CD1c-positive myeloid dendritic cell (primary cell): ENCODE results near the gene ADAM11.
"Not testable (repeated sequence)": the region's sequence is repeated elsewhere in the genome, so short reads cannot be mapped to it uniquely, and the experiment has no call there.

Experiments
- DNase-seq: peaks from one replicate; pipeline ENCODE4 v3.0.0-alpha.2; 2016; ENCODE audit errors: extremely low spot score

ADAM11 gene

DNA sequence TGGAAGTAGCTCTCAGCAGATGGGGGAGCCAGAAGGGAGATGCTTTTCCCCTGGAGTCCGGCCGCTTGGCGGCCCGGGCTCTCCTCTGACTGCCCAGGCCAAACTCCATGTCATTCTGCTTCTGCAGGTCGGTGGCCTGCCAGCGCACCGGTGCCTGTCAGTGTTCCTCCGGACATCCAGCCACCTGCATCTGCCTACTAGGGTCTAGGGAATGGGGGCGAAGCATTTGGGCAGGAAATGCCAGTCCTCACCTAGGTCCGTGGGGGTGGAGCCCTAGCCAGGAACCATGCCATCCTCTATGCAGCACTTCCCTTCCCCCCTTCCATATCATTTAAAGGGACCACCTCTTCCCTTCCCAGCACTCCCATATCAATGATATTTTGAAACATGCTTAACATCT lies 37.1 kb downstream of the ADAM11 start:
- DNase-seq = no peak

DNA sequence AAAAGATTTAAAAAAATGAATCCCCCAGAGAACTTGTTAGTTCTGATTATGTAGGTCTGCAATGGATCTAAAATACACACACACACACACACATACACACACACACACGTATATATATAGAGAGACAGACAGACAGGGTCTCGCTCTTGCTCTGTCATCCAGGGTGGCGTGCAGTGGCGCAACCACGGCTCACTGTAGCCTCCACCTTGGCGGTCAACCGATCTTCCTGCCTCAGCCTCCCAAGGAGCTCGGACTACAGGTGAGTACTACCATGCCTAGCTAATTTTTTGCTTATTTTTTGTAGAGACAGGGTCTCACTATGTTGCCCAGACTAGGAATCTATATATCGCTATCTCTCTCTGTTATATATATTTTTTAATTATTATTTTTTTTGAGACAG lies 37.9 kb downstream of the ADAM11 start:
- DNase-seq = no peak

DNA sequence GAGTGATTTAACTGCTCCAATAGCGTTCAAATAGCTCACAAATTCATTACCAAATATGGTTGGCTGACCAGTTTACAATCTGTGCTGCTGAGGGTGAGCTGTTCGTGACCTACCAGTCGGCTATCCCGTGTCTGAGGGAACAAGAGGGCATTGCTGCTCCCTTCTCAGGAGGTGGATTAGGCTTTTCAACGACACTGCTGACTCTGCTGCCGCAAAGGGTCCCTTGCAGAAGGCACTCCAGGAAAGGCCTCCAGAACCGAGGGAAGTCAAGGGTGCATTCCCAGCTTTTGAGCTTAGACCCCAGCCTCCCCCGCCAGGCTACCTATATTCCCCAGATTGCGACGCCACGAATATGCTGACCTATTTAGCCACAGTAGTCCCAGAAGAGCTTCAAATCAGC lies 39.0 kb downstream of the ADAM11 start:
- no peak for DNase-seq

DNA sequence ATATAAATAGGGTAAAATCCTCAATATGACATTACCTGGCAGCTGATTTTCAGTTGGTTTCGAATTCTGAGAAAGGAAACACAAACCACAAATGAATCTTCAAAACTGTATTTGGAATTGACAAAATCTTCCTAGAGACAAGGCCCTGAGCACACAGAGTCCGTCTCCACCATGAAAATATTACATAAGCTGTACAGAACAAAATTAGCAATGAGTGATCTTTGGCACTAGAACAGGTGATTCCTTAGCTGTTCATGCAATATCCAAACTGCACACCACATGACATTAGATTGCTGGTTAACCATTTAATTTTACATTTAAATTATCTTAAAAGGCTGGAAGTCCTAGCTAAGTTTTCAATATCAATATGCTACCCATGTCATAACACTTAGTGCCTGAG lies 39.6 kb downstream of the ADAM11 start:
- no peak for DNase-seq

DNA sequence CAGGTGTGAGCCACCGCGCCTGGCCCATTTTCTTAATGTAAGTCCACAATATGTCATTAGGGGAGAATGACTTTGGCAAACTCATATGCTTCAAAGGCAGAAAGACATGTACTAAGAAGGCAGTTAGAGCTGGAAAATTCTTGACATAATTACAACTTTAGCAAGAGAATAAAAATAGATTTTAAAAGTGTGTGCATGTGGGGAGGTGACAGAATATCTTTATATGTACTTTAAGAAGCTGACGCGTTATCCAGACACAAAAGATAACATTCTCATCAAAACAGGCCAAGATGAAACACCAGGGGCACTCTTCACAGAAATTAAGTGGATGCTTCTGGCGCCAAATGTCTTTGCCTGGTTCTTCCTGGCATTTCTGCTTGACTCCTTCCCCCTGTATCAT lies 43.1 kb downstream of the ADAM11 start:
- DNase-seq = no peak

DNA sequence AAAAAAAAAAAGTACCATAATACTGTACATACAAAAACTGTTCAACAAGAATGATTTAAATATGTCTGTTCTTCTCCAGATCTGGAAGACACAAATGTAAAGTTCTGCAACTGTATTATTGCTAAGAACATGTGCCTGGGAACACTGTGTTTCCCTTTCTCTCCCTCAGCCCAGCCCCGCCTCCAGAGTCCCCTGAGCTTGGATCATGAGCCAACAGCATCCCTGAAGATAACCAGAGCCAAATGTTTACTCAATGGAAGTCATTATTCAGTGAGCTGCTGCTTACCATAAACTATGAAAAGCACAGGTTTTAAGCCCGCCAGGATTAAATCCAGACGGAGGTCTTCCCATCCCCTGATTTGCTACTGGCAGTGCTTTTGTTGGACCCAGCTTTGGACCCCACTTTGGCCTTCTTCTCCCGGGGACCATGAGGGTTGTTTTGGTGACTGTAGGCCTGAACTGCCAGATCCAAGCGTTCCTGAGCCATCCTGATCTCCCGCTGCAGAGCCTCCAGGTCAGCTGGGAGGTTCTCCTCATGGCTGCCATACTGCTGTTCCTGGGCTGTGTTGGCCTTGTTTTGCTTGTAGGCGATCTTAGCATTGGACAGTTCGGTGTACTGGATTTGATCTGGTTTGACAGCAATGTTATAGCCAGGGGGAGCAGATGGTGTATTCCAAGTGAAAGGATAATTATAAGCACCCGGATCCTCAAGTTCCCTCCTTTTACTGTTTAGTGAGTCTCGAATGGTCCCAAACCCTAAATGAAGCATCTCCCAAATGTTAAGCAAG lies 45.7 kb downstream of the ADAM11 start:
- DNase-seq = no peak

DNA sequence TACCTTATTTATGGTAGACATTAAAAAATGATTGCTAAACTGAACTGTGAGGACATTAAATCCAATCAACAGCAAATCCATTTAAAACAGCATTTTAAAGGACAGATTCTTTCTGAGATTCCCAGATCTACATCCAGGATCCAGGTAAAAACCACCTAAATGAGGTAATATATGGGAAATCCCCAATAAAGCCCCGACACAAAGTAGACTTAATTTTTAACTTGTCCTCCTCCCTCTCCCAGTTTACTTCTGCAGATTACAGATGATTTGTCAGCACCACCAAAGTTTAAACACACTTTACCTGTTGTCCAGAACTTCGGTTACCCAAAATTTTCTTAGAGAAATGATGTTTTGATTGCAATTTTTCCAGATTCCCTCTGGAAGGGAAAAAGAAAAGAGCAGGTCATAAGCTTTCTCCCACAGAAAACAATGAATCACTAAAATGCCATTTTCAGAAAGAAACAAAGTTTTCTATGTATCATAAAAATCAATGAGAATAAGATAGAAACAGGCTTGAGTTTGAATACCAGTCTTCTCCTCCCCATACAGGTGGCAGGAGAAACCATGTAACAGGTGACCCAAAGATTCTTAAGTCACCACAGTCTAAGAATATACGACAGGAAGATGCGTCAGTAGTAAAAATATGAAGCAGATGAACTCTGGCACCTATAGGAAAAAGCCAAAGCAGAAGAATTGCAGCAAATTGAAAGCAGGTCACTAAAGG lies 48.5 kb downstream of the ADAM11 start:
- DNase-seq = no peak

DNA sequence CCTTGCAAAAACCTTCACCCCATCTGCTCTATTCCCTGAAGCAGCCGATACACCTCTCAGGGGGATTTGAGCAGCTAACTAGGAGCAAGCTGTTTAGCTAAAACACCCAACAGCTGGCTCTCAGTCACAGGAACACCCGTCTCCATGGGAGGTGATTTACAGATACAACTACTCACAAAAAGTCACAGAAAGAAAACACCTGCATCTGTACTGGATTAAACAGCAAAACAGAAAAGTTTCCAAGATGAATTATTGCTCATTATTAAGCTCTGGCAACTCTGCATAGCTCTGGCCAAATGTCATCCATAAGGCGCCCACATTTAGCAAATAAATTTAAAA lies 49.0 kb downstream of the ADAM11 start:
- no peak for DNase-seq

DNA sequence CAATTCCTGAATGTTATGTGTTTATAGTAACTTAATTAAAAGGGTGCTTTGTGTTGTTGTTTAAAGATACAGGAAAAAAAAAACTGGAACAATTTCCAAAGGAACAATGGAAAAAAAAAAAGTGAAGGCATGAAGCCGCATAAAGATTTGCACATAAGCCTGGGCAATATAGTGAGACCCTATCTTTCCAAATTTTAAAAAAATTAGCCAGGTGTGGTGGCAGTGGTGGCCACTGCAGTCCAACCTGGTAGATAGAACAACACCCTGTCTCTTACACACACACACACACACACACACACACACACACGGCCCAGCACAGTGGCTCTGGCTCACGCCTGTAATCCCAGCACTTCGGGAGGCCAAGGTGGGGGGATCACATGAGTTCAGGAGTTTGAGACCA lies 49.4 kb downstream of the ADAM11 start:
- DNase-seq = no peak

DNA sequence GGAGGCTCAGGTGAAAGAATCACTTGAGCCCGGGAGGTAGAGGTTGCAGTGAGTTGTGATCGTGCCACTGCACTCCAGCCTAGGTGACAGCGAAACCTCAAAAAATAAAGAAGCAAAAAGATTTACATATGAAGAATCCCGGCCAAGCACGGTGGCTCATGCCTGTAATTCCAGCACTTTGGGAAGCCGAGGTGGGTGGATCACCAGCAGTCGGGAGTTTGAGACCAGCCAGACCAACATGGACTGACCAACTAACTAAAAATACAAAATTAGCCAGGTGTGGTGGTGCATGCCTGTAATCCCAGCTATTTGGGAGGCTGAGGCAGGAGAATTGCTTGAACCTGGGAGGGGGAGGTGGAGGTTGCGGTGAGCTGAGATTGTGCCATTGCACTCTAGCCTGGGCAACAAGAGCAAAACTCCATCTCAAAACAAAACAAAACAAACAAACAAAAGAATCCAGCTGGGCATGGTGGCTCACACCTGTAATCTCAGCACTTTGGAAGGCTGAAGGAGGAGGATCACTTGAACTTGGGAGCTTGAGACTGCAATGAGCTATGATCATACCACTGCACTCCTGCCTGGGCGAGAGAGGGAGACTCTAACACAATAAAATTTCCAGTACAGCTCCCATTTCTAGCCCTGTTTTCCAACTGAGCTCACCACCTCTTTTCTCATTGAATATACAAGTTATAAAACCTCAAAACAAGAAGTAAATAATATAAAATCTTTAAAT lies 50.0 kb downstream of the ADAM11 start:
- not testable (repeated sequence) for DNase-seq

DNA sequence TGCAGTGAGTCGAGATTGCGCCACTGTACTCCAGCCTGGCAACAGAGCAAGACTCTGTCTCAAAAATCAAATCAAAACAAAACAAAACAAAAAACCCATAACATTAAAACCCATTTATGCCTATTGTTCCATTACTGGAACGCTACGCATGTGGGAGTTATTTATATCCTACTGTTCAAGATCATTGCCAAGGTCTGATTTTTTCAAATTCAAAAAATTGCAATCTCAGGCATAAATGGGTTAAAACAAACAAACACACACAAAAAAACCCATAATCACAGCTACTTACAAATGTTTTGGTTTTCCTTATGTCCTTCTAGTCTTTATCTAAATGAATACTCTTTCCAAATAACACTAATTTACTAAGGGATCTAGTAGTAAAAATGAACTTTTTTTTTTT lies 53.5 kb downstream of the ADAM11 start:
- DNase-seq = no peak

DNA sequence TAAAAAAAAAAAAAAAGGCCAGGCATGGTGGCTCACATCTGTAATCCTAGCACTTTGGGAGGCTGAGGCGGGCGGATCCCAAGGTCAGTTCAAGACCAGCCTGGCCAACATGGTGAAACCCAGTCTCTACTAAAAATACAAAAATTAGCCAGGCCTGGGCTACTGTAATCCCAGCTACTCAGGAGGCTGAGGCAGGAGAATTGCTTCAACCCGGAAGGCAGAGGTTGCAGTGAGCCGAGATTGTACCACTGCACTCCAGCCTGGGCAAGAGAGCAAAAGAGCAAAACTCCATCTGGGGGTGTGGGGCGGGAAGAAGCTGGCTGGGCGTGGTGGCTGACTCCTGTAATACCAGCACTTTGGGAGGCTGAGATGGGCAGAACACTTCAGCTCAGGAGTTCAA lies 59.7 kb downstream of the ADAM11 start:
- DNase-seq = not testable (repeated sequence)

DNA sequence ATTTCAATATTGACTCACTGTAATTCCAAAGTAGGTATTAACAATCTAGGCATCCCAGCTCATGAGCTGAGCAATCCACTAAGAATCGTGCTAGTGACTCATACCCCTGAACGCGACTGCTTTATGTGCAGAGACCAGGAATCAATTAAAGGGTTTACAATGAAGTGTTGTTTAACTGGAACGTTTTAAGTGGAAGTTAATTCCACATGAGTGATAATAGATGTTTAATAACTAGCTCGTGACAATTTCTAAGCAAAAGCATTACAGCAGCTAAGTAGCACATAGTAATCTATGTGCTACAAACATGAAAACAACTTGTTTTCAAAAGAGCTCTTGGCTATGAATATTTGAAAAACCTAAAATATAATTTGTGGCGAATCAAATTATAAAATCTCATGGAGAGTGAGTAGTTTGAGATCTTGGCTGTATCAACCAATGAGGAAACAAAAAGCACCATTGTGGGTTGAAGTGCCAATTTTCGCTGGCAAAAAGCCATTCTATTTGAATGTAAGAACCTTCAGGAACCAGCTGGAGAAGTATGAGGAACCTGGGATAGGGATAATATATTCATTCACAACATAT lies 61.9 kb downstream of the ADAM11 start:
- no peak for DNase-seq

DNA sequence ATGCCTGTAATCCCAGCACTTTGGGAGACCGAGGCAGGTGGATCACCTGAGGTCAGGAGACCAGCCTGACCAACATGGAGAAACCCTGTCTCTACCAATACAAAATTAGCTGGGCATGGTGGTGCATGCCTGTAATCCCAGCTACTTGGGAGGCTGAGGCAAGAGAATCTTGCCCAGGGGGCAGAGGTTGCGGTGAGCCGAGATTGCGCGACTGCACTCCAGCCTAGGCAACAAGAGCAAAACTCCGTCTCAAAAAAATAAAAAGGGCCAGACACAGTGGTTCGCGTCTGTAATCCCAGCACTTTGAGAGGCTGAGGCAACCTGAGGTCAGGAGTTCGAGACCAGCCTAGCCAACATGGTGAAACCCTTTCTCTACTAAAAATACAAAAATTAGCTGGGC lies 66.4 kb downstream of the ADAM11 start:
- not testable (repeated sequence) for DNase-seq

DNA sequence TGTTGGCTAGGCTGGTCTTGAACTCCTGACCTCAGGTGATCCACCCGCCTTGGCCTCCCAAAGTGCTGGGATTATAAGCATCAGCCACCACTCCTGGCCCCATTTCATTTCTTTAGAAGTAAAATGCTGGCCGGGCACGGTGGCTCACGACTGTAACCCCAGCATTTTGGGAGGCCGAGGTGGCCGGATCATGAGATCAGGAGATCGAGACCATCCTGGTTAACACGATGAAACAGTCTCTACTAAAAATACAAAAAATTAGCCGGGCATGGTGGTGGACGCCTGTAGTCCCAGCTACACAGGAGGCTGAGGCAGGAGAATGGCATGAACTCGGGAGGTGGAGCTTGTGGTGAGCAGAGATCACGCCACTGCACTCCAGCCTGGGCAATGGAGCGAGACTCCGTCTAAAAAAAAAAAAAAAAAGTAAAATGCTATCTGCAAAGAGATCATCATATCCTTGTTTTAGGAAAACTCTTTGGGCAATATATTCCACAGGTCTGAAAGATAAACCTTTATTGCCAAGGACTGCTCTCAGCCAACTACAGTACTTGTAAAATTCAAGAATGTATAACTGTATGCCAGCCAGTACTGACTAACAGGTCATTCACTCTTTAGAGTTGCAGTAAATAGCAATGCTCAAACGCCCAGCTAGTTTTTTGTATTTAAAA lies 67.5 kb downstream of the ADAM11 start:
- no peak for DNase-seq

DNA sequence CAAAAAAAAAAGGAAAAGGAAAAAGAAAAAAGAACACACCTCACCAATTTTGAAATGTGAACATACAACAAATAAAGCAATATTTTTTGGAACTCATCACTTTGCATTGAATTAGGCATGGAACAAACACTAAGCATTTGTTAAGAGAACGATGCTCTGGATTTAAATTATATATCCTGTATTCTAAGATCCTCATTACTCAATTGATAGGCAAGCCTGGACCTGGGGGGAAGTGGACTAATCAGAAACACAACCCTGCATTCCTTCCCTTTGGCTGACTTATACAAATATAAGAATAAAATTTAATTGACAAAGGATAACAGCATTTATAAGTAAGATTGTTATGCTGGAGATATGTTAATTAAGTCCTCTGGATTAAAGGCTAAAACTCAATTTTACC lies 69.1 kb downstream of the ADAM11 start:
- no peak for DNase-seq

DNA sequence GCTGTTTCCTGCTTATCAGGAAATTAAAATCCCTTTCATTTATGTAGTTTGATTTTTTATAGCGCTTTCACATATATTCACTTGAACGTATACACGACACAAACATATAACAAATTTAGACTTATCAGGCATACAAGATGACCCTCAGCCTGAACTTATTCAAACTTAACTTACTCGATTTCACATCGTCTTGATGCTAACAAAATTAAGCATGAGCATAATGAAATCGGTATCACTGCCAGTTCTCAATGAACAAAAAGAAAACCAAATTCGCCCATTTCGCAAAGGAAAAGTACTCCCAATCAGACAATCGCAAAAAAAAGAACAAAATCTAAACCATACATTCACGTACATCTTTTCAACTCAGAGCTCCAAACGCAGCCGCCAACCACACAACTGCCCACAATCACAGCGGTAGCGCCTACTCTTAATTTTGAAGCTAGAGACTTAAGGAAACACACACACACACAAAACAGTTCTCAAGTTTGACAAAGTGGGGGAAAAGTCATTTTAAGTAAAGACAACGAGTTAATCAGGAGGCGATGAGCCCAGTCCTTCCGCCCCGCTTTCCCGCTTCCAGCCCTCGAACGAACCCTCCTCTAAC lies 70.2 kb downstream of the ADAM11 start:
- DNase-seq = peak; percentile 12

DNA sequence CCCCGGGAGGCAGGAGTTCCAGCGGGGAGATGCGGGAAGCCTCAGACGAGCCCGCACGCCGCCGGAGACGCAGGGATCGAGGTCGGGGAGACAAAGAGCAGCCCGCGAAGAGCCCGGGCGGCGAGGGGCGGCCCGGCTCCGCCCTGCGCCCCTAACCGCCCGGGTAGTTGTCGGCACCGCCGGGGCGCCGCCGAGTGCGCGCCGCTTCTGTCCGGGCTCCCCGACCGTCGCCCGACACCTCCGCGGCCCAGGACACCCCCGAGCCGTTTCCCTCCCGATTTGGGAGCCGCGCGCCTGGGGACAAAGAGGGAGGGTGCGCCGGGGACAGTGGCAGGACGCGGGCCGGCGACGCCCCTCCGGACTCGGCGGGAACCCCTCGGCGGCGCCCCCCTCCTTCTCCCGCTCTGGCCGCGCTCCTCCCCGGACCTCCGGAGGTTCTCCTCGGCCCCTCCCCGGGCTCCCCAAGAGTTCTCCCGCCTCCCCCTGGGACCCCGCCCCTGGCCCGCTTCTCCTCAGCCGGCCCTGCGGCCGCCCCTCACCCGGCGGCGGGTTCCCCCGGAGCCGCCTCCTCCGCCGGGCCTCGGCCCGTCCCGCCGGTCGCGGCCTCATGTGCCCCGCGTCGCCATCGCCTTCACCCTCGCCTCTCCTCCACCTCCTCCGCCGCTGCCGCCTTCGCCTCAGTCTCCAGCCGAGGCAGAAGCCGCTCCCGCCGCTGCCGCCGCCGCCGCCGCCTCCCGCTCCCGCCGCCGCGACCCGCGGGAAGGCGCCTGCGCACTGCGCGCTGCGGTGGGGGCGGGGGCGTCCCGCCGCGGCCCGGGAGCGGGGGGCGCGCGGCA lies 71.0 kb downstream of the ADAM11 start, which contains the start of gene GJC1:
Gene GJC1 (minus strand): TSS at position 765 of the 836 bp plus-strand sequence. CDS start 24,470 bp downstream, outside the sequence.
- peak; percentile 8 for DNase-seq

DNA sequence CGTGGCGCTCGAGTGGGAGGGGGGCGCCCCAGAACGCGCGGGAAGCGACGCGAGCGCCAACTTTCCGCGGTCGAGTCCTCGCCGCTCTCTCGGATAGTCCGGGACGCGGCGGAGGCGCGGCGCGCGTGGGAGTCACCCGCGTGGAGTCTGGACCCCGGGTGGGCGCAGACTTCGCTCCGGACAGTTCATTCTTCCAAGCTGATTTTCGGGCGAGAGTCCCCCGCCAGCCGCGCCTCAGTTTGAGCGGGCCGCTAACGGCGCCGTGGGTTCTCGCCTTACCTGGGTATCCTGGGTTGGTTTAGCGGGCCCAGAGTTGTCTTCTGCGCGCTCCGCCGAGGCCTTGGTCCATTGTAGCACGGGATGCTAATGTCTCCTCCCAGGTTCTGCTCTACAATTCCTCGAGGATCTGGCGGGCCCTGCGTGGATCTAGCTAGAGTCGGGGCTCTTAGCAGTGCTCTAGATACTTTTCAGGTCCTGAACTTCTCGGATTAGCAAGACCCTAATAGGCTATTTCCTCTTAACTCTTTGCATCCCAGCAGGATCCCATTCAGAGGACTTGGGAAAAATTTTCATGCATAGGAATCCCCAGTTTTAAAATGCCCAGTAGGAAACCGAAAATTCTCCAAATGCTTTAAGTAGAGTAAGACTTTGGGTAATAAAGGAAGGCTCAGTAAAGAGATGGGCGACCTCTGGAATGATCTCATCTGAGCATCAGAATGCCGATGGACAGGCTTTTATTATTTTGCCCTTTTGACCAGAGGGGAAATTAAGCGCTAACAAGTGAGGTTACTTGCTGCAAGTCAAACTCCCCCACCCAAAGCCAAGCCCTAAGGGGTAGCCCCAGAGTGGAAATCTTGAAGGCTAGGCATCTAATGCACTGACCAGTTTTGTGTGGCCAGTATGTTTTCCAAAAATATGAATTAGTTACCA lies 71.8 kb downstream of the ADAM11 start:
- DNase-seq = no peak
